Endothelial cell of umbilical vein (primary cell): ENCODE data around the gene OPTC.

Experiments used
- CTCF ChIP-seq, 2 donors: IDR thresholded peaks; 1 replicate in 1 of 2; 2 replicates in 1 of 2; pipeline ENCODE4 v1.5.1; 2011; ENCODE audit warnings: low read length in 2 of 2, mild to moderate bottlenecking in 2 of 2, moderate library complexity in 2 of 2, control low read depth in 1 of 2, inconsistent platforms in 1 of 2, low read depth in 1 of 2; ENCODE audit not compliant: insufficient read depth in 1 of 2; ENCODE audit errors: extremely low read depth in 1 of 2
- EZH2 ChIP-seq: IDR thresholded peaks from 2 replicates; pipeline ENCODE4 v1.6.1; 2012; ENCODE audit warnings: borderline replicate concordance, low read depth, mild to moderate bottlenecking, moderate library complexity, low read length, inconsistent platforms; ENCODE audit not compliant: severe bottlenecking
- FOS ChIP-seq: IDR thresholded peaks from 2 replicates; pipeline ENCODE4 v1.6.1; 2011; ENCODE audit warnings: mild to moderate bottlenecking, low read length, moderate library complexity, borderline replicate concordance; ENCODE audit not compliant: insufficient read depth
- JUN ChIP-seq: IDR thresholded peaks from 2 replicates; pipeline ENCODE4 v1.6.1; 2011; ENCODE audit warnings: borderline replicate concordance, low read depth; ENCODE audit not compliant: insufficient read length, insufficient read depth
- MAX ChIP-seq: IDR thresholded peaks from 2 replicates; pipeline ENCODE4 v1.6.1; 2011; ENCODE audit not compliant: insufficient read depth, insufficient read length
- MYC ChIP-seq: IDR thresholded peaks from one replicate; pipeline ENCODE4 v1.6.1; 2011; ENCODE audit warnings: mild to moderate bottlenecking, low read depth, low read length
- POLR2A ChIP-seq: IDR thresholded peaks from 2 replicates; pipeline ENCODE4 v1.6.1; 2012; ENCODE audit warnings: low read depth, mild to moderate bottlenecking, control low read depth, low read length
- POLR2AphosphoS5 ChIP-seq: IDR thresholded peaks from 2 replicates; pipeline ENCODE4 v1.6.1; 2012; ENCODE audit warnings: low read depth, mild to moderate bottlenecking, control low read depth, low read length, moderate library complexity; ENCODE audit not compliant: insufficient read depth

- TF ChIP-seq CTCF (IDR thresholded peaks at IDR 0.05; ENCODE audit: extremely low read depth in 1 of 2, insufficient read depth in 1 of 2, low read depth in 1 of 2, low read length in 2 of 2) (no peak), EZH2 (no peak), POLR2AphosphoS5 (no peak), POLR2A (no peak), MYC (no peak), MAX (no peak), JUN (no peak), FOS (no peak)
Observed at GRCh38 chr1:203462143-203462542, 31.8 kb upstream of the OPTC start.
